ENCODE data around the gene GPR146.

GRCh38 chr7:1053002-1053411 is 8.7 kb downstream of the GPR146 start:
- no peak for TF ChIP-seq POLR2A (IDR thresholded peaks at IDR 0.05)
- TF ChIP-seq, protein P1, sequence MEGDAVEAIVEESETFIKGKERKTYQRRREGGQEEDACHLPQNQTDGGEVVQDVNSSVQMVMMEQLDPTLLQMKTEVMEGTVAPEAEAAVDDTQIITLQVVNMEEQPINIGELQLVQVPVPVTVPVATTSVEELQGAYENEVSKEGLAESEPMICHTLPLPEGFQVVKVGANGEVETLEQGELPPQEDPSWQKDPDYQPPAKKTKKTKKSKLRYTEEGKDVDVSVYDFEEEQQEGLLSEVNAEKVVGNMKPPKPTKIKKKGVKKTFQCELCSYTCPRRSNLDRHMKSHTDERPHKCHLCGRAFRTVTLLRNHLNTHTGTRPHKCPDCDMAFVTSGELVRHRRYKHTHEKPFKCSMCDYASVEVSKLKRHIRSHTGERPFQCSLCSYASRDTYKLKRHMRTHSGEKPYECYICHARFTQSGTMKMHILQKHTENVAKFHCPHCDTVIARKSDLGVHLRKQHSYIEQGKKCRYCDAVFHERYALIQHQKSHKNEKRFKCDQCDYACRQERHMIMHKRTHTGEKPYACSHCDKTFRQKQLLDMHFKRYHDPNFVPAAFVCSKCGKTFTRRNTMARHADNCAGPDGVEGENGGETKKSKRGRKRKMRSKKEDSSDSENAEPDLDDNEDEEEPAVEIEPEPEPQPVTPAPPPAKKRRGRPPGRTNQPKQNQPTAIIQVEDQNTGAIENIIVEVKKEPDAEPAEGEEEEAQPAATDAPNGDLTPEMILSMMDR (IDR thresholded peaks at IDR 0.05) = no peak

All from lower leg skin (tissue), 3 donors.